HG02938 (cell line): ENCODE data around the gene TRABD2B.

ENCODE experiments used
- ATAC-seq: cut with Tn5 transposase; IDR thresholded peaks from one replicate; pipeline ENCODE4 v1.9.1; 2021; ENCODE audit warnings: mild to moderate bottlenecking, moderate library complexity; ENCODE audit not compliant: unreplicated experiment

Gene TRABD2B

GRCh38 chr1:47810964-47811682, 186.1 kb downstream of the TRABD2B start:
- no peak for ATAC-seq

- ATAC-seq = no peak
These were observed 187.7 kb downstream of the TRABD2B start for GRCh38 chr1:47809301-47810084.

GRCh38 chr1:47808612-47809011, 188.6 kb downstream of the TRABD2B start:
- no peak for ATAC-seq

GRCh38 chr1:47805921-47806361, 191.2 kb downstream of the TRABD2B start:
- ATAC-seq = no peak

GRCh38 chr1:47805018-47805417, 192.2 kb downstream of the TRABD2B start:
- ATAC-seq = no peak

- ATAC-seq = no peak
These were observed 193.2 kb downstream of the TRABD2B start for GRCh38 chr1:47803815-47804501.

GRCh38 chr1:47797575-47797974, 199.6 kb downstream of the TRABD2B start:
- no peak for ATAC-seq

- no peak for ATAC-seq
These were observed 200.6 kb downstream of the TRABD2B start for GRCh38 chr1:47796626-47797025.

- no peak for ATAC-seq
These were observed 202.1 kb downstream of the TRABD2B start for GRCh38 chr1:47795102-47795501.

- no peak for ATAC-seq
These were observed 202.7 kb downstream of the TRABD2B start for GRCh38 chr1:47794530-47794929.

- no peak for ATAC-seq
These were observed 203.1 kb downstream of the TRABD2B start for GRCh38 chr1:47794081-47794480.

GRCh38 chr1:47793563-47793962, 203.6 kb downstream of the TRABD2B start:
- no peak for ATAC-seq

- no peak for ATAC-seq
These were observed 204.4 kb downstream of the TRABD2B start for GRCh38 chr1:47792779-47793178.

- no peak for ATAC-seq
These were observed 205.1 kb downstream of the TRABD2B start for GRCh38 chr1:47791879-47792608.

- no peak for ATAC-seq
These were observed 208.4 kb downstream of the TRABD2B start for GRCh38 chr1:47788761-47789160.

- no peak for ATAC-seq
These were observed 209.6 kb downstream of the TRABD2B start for GRCh38 chr1:47787560-47787959.

- no peak for ATAC-seq
These were observed 210.9 kb downstream of the TRABD2B start for GRCh38 chr1:47786316-47786715.

GRCh38 chr1:47785561-47786271, 211.5 kb downstream of the TRABD2B start:
- ATAC-seq = no peak

- ATAC-seq = no peak
These were observed 212.1 kb downstream of the TRABD2B start for GRCh38 chr1:47785118-47785517.

- no peak for ATAC-seq
These were observed 212.7 kb downstream of the TRABD2B start for GRCh38 chr1:47784497-47784822.
